HepG2 (cell line): ENCODE results near the gene TTLL6. TPM values are rescaled to one million over a fixed set of nuclear protein-coding genes. Genes with fewer than 3 reads are reported as not detected.
A peak's percentile ranks its signal among the peaks of the same experiment; 100 is the strongest.

Source experiments
- ARID4A ChIP-seq: sonication (generic); formaldehyde crosslinking; IDR thresholded peaks from 2 replicates; pipeline ENCODE4 v1.5.0; 2020; ENCODE audit warnings: mild to moderate bottlenecking, missing genetic modification reagents, borderline replicate concordance
- MEIS2 ChIP-seq: sonication (generic); formaldehyde crosslinking; IDR thresholded peaks from 2 replicates; pipeline ENCODE4 v1.9.0; 2021; ENCODE audit warnings: mild to moderate bottlenecking, missing genetic modification reagents
- MLXIP ChIP-seq: sonication (generic); formaldehyde crosslinking; IDR thresholded peaks from 2 replicates; pipeline ENCODE4 v1.9.0; 2021; ENCODE audit warnings: missing genetic modification reagents, borderline replicate concordance
- MXD3 ChIP-seq: IDR thresholded peaks from 2 replicates; pipeline ENCODE4 v1.6.1; 2016; ENCODE audit warnings: mild to moderate bottlenecking, missing biosample characterization, missing genetic modification reagents
- MXD4 ChIP-seq: IDR thresholded peaks from 2 replicates; pipeline ENCODE4 v1.6.1; 2016; ENCODE audit warnings: mild to moderate bottlenecking, missing biosample characterization, missing genetic modification reagents
- PHF20 ChIP-seq: sonication (generic); formaldehyde crosslinking; IDR thresholded peaks from 2 replicates; pipeline ENCODE4 v1.5.0; 2020; ENCODE audit warnings: mild to moderate bottlenecking, missing genetic modification reagents
- RORA ChIP-seq: sonication (generic); formaldehyde crosslinking; IDR thresholded peaks from 2 replicates; pipeline ENCODE4 v1.5.0; 2020; ENCODE audit warnings: mild to moderate bottlenecking, missing genetic modification reagents, moderate library complexity
- SNAPC4 ChIP-seq: sonication (generic); formaldehyde crosslinking; IDR thresholded peaks from 2 replicates; pipeline ENCODE4 v1.4.0; 2020; ENCODE audit warnings: mild to moderate bottlenecking, missing genetic modification reagents
- U2AF1 ChIP-seq: fragments of 200-400 bp; formaldehyde crosslinking; optimal IDR thresholded peaks from 2 replicates; pipeline ENCODE3; 2017; ENCODE audit warnings: mild to moderate bottlenecking, low read depth, low read length
- ZFP90 ChIP-seq: sonication (generic); formaldehyde crosslinking; IDR thresholded peaks from 2 replicates; pipeline ENCODE4 v1.8.0; 2022; ENCODE audit warnings: missing genetic modification reagents, mild to moderate bottlenecking, inconsistent platforms, borderline replicate concordance
- ZMYM4 ChIP-seq: sonication (generic); formaldehyde crosslinking; IDR thresholded peaks from 2 replicates; pipeline ENCODE4 v1.8.1; 2023; ENCODE audit warnings: mild to moderate bottlenecking, missing genetic modification reagents
- ZNF724P ChIP-seq: sonication (generic); formaldehyde crosslinking; IDR thresholded peaks from 2 replicates; pipeline ENCODE4 v1.8.0; 2022; ENCODE audit warnings: missing genetic modification reagents, borderline replicate concordance
- polyA plus RNA-seq, 8 experiments: library from polyadenylated mRNA; depleted of rRNA in 3 of 8; stranded (reverse) in 7 of 8; unstranded in 1 of 8; fragments of >200 nt; fragmentation: Illumina TruSeq in 4 of 8; extraction: Trizol in 4 of 8; gene quantifications; 2 replicates each; pipeline versions ENCODE4 v1.2.1 to v1.2.3, GENCODE V29; 2011 to 2016; ENCODE audit warnings: low read depth in 4 of 8, missing spikeins in 1 of 8, mixed read lengths in 1 of 8; ENCODE audit not compliant: insufficient read depth in 1 of 8
- total RNA-seq, 5 experiments: library from RNA; depleted of rRNA; stranded (reverse); fragments of >200 nt; fragmentation: Illumina TruSeq; extraction: Trizol; gene quantifications; 2 replicates each; pipeline ENCODE4 v1.2.3, GENCODE V29; 2016; ENCODE audit warnings: low read depth in 1 of 5

Gene TTLL6
- total and polyA plus RNA-seq, 2 of the 13 experiments (the other 11 are each of a cell fraction or from before 2014, with no cell fraction given), result 0.04 to 0.08 TPM

GRCh38 chr17:48792033-48792798, 24.8 kb downstream of the TTLL6 start (continued):
- TF ChIP-seq PHF20 (CRISPR knock-in tag) (0 out of 2 replicates have a peak, but pooled peaks have one; percentile 10), MXD4 (CRISPR knock-in tag) (no peak), ZMYM4 (CRISPR knock-in tag) (no peak), RORA (CRISPR knock-in tag) (0 out of 2 replicates have a peak, but pooled peaks have one; percentile 10), MLXIP (no peak), MEIS2 (CRISPR knock-in tag) (no peak), ARID4A (0 out of 2 replicates have a peak, but pooled peaks have one; percentile 5), U2AF1 (no peak), MXD3 (CRISPR knock-in tag) (no peak), ZFP90 (CRISPR knock-in tag) (no peak), ZNF724P (no peak), SNAPC4 (CRISPR knock-in tag) (no peak)
